HG03064 (cell line): ENCODE data around the gene KAZN.

Source experiments
- ATAC-seq: cut with Tn5 transposase; IDR thresholded peaks from one replicate; pipeline ENCODE4 v1.9.1; 2021; ENCODE audit warnings: low read depth; ENCODE audit not compliant: unreplicated experiment

Gene KAZN

DNA sequence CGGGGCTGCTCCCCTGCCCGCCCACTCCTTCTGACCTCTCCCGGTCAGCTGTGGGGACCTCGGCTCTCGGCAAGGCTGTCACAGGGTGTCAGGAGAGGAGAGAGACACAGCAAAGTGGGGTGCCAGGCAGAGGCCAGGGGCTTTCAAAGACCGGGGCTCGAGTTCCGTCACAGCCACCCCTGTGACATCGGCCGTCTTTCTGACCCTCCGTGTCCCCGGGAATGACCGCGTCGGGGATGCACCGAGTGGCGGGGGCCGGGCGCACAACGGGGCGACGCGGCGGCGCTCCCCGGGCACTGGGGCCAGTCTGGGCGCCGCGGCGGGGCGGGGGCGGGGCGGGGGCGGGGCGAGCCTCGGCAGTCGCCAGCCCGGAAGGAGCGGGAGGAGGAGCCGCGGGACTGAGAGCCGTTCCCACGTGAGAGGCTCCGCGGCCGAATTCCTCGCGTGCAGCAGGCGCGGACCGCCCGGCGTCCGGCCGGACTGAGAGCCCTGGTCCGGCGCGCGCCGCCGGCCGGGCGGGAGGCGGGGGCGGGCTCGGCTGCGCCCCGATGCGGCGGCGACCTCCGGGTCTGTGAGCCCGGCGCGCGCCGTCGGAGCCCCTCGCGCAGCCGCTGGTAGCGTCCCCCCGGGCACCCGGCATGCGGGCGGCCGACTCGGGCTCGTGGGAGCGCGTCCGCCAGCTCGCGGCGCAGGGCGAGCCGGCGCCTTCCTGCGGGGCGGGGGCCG is 325.4 kb downstream of the KAZN start:
- no peak for ATAC-seq

DNA sequence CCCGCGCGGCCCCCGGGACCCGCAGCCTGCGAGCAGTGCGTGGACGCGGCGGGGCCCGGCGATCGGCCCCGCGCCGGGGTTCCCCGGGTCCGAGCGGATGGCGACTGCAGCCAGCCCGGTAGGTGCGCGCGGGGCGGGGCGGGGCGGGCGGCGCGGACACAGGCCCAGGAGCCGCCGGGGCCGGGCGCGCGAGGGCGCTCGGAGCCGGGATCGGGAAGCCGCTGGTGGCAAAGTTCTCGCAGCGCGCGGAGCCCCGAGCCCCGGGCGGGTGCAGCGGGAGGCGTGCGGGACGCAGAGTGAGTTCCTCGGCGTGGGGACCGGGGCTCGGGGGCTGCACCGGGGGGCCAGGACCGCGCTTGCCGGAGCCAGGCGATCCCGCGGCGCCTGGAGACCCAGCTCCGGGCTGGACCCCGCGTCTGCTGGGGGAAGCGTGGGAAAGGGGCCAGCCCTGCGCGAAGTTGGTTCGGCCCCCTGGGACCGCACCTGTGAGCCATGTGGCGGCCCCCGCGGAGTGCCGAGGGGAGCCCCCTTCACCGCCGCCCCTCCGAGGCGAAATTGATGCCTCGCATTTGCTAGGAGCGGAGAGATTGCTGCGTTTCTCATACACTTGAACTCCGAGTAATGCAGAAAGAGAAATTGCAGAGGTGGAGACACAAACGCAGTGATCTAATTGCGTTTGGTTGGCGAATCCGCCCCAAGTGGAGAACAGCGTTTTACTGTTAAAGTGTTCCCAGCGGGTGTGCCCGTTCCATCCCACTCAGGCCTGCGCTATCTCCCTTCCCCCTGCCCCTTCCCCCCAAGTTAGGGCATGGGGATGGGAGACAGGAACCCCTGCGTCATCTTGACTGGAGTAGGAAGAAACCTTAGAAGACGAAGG is 326.2 kb downstream of the KAZN start:
- no peak for ATAC-seq

GRCh38 chr1:14925336-14926136 is 327.1 kb downstream of the KAZN start:
- ATAC-seq = no peak

- ATAC-seq = no peak
Observed at GRCh38 chr1:14926229-14926628, 327.7 kb downstream of the KAZN start.

- no peak for ATAC-seq
Observed at GRCh38 chr1:14926818-14927575, 328.5 kb downstream of the KAZN start.

- ATAC-seq = no peak
Observed at GRCh38 chr1:14928412-14928811, 329.9 kb downstream of the KAZN start.

- no peak for ATAC-seq
Observed at GRCh38 chr1:14928886-14929546, 330.5 kb downstream of the KAZN start.

DNA sequence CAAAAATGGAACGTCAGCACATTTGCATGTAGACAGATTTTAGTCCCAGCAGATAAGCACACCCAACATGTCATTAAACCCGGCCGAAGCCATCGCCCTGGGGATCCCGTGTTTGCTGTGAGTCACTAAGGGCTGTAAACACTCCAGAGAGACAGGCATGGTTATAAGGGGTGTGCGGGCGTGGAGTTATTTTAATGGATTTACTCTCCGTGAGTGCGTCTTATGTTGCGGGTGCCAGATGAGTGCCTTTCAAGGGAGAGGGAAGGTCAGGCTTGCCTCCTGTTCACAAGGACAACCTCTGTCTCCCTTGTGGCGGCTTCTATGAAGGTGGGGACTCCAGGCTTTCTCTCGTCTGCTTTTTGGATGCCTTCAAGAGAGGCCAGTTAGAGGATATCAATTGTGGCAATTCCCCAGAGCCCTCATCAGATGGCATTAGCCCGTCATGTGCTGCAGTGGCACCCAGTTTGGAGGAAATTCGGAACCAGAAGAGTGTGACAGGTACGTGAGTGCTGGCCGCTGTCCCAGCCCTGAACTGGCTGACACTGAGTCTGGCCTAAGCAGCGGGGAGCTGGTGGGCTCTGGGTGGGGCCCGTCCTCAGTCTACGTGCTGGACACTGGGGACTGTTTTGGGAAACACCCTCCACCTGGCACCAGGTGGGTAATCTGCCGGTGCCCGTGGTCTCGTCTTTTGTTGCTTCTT is 331.2 kb downstream of the KAZN start:
- ATAC-seq = no peak

- no peak for ATAC-seq
Observed at GRCh38 chr1:14930247-14930965, 331.9 kb downstream of the KAZN start.

DNA sequence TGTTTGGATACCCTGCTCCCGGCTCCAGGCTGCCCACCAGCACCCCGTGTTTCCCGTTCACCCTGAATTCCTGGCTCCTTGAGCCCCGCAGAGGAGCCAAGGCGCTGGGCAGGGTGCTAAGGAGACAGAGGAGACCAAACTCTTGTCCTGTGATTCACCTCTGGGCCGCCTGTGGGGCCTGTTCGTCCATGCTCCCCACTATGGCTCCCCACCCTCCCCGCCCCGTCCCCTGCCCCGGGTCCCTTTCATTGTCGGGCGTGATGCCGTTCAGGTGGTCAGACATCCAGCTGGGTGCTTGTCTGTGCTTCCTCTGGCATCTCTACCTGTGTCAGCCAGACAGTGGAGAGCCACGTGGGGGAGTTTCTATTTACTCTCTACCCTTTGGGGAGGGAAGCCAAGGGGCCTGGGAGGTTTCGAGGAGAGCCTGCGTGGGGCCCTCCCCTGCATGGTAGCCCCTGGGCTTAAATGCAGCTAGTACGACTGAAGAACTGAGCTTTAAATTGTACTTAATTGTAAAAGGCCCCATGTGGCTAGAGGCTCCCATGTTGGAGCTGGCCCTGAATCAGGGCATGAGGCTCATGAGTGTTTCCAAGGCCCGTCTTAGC is 333.7 kb downstream of the KAZN start:
- ATAC-seq = no peak

DNA sequence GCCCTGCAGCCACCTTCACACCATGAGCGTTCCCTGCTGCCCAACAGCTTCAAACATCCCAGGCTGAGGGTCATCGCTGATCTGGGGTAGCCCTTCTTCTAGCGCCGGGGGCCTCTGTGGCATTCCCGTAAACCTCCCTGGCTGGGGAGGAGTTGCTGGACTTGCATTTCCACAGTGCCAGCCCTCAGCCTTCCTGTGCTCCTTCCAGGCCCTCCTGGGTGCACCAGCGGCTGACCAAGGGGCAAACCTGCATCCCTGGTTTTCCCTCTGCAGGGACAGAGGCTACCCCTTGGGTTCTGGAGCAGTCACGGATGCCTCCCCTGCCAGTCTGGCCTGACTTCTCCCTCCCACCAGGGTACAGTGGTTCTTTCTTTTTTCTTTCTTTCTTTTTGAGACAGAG is 336.4 kb downstream of the KAZN start:
- ATAC-seq = no peak

- no peak for ATAC-seq
Observed at GRCh38 chr1:14936815-14937214, 338.3 kb downstream of the KAZN start.

- ATAC-seq = no peak
Observed at GRCh38 chr1:14937288-14937949, 338.9 kb downstream of the KAZN start.

DNA sequence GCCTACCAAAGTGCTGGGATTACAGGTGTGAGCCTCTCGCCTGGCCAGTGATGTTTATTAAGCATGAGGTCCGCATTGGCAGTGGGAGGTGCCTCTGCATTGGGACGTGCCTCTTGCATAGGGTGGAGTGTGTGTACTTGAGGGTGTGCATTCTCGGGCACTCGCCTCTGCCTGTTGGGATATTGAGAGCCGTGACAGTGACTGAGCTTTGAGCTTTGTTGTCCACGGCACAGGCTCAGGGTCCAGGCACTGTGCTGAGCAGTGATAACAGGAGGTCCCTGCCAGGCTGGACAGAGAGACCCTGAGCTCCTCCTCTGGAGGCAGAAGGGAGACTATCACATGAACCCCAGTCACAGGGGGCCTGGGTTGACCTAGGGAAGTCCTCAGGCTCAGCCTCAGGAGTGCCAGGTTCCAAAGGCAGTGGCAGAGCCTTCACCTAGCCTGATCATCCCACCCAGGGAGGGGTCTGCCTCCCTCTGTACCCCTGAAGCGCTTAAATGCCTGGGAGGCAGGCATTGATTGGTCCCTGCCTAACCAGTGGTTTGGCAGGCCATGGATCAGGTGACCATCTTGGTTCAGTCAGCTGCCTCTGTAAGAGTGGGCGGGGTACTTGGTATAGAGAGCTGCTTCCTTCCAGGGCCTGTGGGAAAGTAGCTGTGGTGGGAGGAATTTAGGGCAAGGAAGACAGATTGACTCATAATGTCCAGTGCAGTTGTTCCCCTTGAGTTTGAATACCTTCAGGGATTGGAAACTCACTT is 341.2 kb downstream of the KAZN start:
- no peak for ATAC-seq

DNA sequence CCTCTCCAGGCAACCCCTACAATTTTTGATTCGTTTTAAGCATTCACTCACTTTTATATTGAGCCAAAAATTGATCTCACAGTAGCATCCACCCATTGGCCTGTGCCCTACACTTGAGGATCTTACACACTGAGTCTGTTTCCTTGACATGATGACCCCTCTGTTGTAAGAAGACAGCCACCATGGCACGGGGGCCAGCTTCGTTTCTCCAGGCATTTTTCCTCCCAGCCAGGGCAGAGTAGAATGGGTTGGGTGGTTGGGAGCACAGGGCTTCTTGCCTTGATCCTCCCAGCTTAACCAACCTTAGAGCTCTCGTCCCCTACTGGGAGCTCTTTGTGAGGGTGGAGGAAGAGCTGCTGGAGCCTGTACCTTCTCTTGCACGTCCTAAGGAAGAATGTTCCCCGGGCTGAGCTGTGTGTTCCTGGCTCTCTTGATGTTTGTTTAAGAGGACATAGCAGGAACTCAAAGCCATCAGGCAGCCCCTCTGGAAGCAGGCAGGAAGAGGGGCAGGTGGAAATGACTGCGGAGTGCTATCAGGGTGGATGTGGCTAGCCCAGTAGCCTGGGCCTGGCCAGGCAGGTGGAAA is 341.9 kb downstream of the KAZN start:
- ATAC-seq = no peak

DNA sequence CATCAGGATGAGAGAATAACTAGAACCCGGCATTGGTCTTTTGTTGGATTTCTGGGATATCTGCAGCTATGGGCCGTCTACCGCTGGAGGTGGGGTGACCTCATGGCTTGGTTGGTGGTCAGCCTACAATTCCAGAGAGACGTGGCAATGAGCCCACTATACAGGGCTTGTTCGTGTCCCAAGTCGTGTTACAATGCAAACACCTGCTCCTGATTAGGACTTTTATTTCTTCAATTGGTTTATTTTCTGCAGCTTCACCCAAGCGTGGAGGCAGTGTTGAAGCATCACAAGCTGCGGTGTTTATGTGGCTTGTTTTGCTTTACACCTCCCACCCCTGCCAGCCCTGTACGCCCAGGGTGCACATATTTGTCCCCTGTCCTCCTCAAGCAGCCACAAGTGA is 343.4 kb downstream of the KAZN start:
- no peak for ATAC-seq
